ENCODE data around the gene EMILIN1. TPM values are rescaled to one million over a fixed set of nuclear protein-coding genes. Genes with fewer than 3 reads are reported as not detected.

EMILIN1 gene
- total and polyA plus RNA-seq, 10 of the 15 experiments (the other 5 are each of a cell fraction or from before 2014, with no cell fraction given): 0.01 to 2.3 (median 1.2) TPM; not detected in 2

DNA sequence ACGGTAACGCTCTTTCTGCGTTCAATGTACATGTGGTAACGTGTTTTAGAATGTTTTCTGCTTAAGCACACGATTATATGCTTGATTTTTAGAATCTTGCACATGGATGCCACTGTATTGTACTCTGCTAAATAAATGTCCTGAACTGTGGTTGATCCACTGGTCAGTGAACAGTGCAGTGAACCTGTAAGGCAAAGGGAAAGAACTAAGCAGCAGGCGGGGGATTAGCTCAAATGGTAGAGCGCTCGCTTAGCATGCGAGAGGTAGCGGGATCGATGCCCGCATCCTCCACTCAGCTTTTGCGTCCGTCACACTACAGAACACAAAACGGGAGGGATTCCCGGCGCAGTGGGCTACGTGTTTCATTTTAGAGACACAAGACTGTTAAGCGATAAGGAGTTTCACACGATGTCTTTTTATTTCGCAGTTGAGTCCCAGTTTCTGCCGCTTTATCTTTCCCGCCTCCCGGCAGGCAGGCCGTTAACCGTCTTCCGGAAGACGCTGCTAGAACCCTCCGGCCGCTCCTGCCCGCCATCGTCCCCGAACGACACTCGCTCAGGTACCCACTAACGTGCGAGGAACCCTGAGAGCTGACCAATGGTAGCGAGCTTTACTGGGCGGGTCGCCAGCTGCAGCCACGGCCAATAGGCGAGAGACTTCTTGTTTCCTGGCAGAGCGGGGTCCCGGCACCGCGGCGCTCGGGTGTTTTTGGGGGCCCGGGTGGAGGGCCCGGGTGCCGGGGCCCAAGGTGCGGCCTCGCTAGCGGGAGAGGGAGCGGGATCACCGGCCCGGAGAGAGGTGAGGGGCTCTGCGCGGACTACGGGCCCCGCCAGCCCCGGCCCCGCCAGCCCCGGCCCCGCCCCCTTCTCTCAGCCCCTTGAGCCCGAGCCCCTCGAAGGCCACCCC, 27.2 kb upstream of the EMILIN1 start, which contains the start of gene AGBL5 (continued):
- TF ChIP-seq, protein P1, sequence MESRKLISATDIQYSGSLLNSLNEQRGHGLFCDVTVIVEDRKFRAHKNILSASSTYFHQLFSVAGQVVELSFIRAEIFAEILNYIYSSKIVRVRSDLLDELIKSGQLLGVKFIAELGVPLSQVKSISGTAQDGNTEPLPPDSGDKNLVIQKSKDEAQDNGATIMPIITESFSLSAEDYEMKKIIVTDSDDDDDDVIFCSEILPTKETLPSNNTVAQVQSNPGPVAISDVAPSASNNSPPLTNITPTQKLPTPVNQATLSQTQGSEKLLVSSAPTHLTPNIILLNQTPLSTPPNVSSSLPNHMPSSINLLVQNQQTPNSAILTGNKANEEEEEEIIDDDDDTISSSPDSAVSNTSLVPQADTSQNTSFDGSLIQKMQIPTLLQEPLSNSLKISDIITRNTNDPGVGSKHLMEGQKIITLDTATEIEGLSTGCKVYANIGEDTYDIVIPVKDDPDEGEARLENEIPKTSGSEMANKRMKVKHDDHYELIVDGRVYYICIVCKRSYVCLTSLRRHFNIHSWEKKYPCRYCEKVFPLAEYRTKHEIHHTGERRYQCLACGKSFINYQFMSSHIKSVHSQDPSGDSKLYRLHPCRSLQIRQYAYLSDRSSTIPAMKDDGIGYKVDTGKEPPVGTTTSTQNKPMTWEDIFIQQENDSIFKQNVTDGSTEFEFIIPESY (IDR thresholded peaks at IDR 0.05): no peak
- TF ChIP-seq SREBF1 (IDR thresholded peaks at IDR 0.05; ENCODE audit: low read length) (no peak), NR2C2 (IDR thresholded peaks at IDR 0.05; ENCODE audit: borderline replicate concordance, control insufficient read depth, insufficient read length, low read depth) (no peak), TCF3 (IDR thresholded peaks at IDR 0.05; ENCODE audit: borderline replicate concordance, insufficient read depth, low read depth, low read length) (no peak), PML (IDR thresholded peaks at IDR 0.05; ENCODE audit: low read length) (peak; percentile 93; the same call in 1 of the 2 replicates), ESRRA (IDR thresholded peaks at IDR 0.05; ENCODE audit: low read length) (0 out of 2 replicates have a peak, but pooled peaks have one; percentile 33), GATAD2B (conservative IDR thresholded peaks at IDR 0.05; ENCODE audit: low read depth) (peak; percentile 45; the same call in 1 of the 2 replicates), CHD4 (IDR thresholded peaks at IDR 0.05) (no peak), NFXL1 (IDR thresholded peaks at IDR 0.05; ENCODE audit: borderline replicate concordance) (no peak), POLR2AphosphoS5 (IDR thresholded peaks at IDR 0.05; ENCODE audit: low read length) (peak; percentile 88), IKZF1 (conservative IDR thresholded peaks at IDR 0.05) (peak; percentile 41), CBFB (IDR thresholded peaks at IDR 0.05; ENCODE audit: low read depth) (peak; percentile 33; the same call in 1 of the 2 replicates)
- TF ChIP-seq, protein P2, sequence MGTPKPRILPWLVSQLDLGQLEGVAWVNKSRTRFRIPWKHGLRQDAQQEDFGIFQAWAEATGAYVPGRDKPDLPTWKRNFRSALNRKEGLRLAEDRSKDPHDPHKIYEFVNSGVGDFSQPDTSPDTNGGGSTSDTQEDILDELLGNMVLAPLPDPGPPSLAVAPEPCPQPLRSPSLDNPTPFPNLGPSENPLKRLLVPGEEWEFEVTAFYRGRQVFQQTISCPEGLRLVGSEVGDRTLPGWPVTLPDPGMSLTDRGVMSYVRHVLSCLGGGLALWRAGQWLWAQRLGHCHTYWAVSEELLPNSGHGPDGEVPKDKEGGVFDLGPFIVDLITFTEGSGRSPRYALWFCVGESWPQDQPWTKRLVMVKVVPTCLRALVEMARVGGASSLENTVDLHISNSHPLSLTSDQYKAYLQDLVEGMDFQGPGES (IDR thresholded peaks at IDR 0.05): peak; percentile 53; the same call in 1 of the 2 replicates
- TF ChIP-seq, protein P3, sequence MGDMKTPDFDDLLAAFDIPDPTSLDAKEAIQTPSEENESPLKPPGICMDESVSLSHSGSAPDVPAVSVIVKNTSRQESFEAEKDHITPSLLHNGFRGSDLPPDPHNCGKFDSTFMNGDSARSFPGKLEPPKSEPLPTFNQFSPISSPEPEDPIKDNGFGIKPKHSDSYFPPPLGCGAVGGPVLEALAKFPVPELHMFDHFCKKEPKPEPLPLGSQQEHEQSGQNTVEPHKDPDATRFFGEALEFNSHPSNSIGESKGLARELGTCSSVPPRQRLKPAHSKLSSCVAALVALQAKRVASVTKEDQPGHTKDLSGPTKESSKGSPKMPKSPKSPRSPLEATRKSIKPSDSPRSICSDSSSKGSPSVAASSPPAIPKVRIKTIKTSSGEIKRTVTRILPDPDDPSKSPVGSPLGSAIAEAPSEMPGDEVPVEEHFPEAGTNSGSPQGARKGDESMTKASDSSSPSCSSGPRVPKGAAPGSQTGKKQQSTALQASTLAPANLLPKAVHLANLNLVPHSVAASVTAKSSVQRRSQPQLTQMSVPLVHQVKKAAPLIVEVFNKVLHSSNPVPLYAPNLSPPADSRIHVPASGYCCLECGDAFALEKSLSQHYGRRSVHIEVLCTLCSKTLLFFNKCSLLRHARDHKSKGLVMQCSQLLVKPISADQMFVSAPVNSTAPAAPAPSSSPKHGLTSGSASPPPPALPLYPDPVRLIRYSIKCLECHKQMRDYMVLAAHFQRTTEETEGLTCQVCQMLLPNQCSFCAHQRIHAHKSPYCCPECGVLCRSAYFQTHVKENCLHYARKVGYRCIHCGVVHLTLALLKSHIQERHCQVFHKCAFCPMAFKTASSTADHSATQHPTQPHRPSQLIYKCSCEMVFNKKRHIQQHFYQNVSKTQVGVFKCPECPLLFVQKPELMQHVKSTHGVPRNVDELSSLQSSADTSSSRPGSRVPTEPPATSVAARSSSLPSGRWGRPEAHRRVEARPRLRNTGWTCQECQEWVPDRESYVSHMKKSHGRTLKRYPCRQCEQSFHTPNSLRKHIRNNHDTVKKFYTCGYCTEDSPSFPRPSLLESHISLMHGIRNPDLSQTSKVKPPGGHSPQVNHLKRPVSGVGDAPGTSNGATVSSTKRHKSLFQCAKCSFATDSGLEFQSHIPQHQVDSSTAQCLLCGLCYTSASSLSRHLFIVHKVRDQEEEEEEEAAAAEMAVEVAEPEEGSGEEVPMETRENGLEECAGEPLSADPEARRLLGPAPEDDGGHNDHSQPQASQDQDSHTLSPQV (IDR thresholded peaks at IDR 0.05): 0 out of 2 replicates have a peak, but pooled peaks have one; percentile 46
- TF ChIP-seq, protein P4, sequence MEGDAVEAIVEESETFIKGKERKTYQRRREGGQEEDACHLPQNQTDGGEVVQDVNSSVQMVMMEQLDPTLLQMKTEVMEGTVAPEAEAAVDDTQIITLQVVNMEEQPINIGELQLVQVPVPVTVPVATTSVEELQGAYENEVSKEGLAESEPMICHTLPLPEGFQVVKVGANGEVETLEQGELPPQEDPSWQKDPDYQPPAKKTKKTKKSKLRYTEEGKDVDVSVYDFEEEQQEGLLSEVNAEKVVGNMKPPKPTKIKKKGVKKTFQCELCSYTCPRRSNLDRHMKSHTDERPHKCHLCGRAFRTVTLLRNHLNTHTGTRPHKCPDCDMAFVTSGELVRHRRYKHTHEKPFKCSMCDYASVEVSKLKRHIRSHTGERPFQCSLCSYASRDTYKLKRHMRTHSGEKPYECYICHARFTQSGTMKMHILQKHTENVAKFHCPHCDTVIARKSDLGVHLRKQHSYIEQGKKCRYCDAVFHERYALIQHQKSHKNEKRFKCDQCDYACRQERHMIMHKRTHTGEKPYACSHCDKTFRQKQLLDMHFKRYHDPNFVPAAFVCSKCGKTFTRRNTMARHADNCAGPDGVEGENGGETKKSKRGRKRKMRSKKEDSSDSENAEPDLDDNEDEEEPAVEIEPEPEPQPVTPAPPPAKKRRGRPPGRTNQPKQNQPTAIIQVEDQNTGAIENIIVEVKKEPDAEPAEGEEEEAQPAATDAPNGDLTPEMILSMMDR (IDR thresholded peaks at IDR 0.05 in 2 of 3, conservative IDR thresholded peaks at IDR 0.05 in 1 of 3; ENCODE audit: control insufficient read depth in 2 of 3, extremely low read depth in 1 of 3, insufficient read depth in 1 of 3, low read depth in 3 of 3, low read length in 3 of 3): no peak

All from GM12878 (cell line).